Measurements from ENCODE around the gene PDZRN3. TPM values are rescaled to one million over a fixed set of nuclear protein-coding genes. Genes with fewer than 3 reads are reported as not detected.

The PDZRN3 gene
- polyA plus RNA-seq, 1 of the 3 experiments (the other 2 are of a cell fraction) = 10.3 TPM

DNA sequence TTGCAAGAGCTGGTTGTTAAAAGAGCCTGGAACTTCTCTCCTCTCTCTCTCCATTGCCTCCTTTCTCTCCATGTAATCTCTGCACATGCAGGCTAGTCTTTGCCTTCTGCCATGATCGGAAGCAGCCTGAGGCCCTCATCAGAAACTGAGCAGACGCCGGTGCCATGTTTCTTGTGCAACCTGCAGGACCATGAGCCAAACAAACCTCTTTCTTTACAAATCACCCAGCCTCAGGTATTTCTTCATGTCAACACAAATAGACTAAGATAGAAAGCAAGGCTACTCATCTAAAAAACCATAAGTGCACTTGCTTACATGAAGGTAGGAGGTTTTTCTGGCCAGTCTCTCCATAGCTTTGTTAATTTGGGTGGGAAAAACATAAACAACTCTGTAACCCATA is 8.7 kb downstream of the PDZRN3 start:
- ChIA-PET POLR2A (no interaction called here), CTCF (interaction anchor here (1.3 kb wide), 1 partner anchor 108 kb away, joined by 4 read pairs; no protein-coding TSS in a partner anchor)
- H3K27me3 ChIP-seq (ENCODE audit: insufficient read depth) = no peaks in the 10 kb centered on the region
- H4K20me1 ChIP-seq (ENCODE audit: insufficient read depth) = peaks cover 91% of the 10 kb centered on the region
- H3K9me2 ChIP-seq = no peaks in the 10 kb centered on the region
- no peak overlapping the region for H3K4me3 ChIP-seq (ENCODE audit: low read depth in 2 of 2, low read length in 1 of 2)
- H3K9ac ChIP-seq = no peak overlapping the region
- 93% methylated on average over 3 of the region's 3 CpGs for WGBS (ENCODE audit: low lambda C conversion rate)
- H3F3A ChIP-seq (replicated peaks; ENCODE audit: insufficient read depth) = no peaks in the 10 kb centered on the region
- H3K4me1 ChIP-seq (ENCODE audit: control insufficient read depth in 1 of 2, insufficient read depth in 2 of 2, low read depth in 1 of 2, low read length in 1 of 2) = peaks cover 7 to 16% of the 10 kb centered on the region in 2 experiments; a peak in 2 of 4 replicates
- no peaks in the 10 kb centered on the region for H3K9me3 ChIP-seq
- no peak overlapping the region for H3K27ac ChIP-seq (ENCODE audit: low read depth in 2 of 2, low read length in 1 of 2)
- TF ChIP-seq TAF1 (IDR thresholded peaks at IDR 0.05; ENCODE audit: borderline replicate concordance, low read depth, low read length) (no peak), FOXM1 (IDR thresholded peaks at IDR 0.05; ENCODE audit: low read depth) (no peak), GABPA (IDR thresholded peaks at IDR 0.05; ENCODE audit: low read depth) (no peak), RAD21 (IDR thresholded peaks at IDR 0.05; ENCODE audit: low read length) (no peak), SMC3 (IDR thresholded peaks at IDR 0.05; ENCODE audit: low read depth, low read length) (no peak), NRF1 (IDR thresholded peaks at IDR 0.05; ENCODE audit: low read depth, low read length) (no peak), RCOR1 (IDR thresholded peaks at IDR 0.05; ENCODE audit: low read length) (no peak), RFX5 (IDR thresholded peaks at IDR 0.05; ENCODE audit: low read length) (no peak), TCF12 (IDR thresholded peaks at IDR 0.05) (no peak), FOXJ3 (CRISPR knock-in tag; IDR thresholded peaks at IDR 0.05) (no peak), CHD2 (IDR thresholded peaks at IDR 0.05; ENCODE audit: low read length, partially characterized antibody) (no peak), YY1 (IDR thresholded peaks at IDR 0.05; ENCODE audit: low read depth) (no peak), FOSL2 (IDR thresholded peaks at IDR 0.05; ENCODE audit: borderline replicate concordance, low read depth) (no peak), GATA2 (CRISPR knock-in tag; IDR thresholded peaks at IDR 0.05) (no peak), POLR2AphosphoS5 (IDR thresholded peaks at IDR 0.05; ENCODE audit: low read depth, low read length) (no peak)
- TF ChIP-seq, protein P1, sequence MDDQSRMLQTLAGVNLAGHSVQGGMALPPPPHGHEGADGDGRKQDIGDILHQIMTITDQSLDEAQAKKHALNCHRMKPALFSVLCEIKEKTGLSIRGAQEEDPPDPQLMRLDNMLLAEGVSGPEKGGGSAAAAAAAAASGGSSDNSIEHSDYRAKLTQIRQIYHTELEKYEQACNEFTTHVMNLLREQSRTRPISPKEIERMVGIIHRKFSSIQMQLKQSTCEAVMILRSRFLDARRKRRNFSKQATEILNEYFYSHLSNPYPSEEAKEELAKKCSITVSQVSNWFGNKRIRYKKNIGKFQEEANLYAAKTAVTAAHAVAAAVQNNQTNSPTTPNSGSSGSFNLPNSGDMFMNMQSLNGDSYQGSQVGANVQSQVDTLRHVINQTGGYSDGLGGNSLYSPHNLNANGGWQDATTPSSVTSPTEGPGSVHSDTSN (IDR thresholded peaks at IDR 0.05) = no peak
- TF ChIP-seq, protein P2, sequence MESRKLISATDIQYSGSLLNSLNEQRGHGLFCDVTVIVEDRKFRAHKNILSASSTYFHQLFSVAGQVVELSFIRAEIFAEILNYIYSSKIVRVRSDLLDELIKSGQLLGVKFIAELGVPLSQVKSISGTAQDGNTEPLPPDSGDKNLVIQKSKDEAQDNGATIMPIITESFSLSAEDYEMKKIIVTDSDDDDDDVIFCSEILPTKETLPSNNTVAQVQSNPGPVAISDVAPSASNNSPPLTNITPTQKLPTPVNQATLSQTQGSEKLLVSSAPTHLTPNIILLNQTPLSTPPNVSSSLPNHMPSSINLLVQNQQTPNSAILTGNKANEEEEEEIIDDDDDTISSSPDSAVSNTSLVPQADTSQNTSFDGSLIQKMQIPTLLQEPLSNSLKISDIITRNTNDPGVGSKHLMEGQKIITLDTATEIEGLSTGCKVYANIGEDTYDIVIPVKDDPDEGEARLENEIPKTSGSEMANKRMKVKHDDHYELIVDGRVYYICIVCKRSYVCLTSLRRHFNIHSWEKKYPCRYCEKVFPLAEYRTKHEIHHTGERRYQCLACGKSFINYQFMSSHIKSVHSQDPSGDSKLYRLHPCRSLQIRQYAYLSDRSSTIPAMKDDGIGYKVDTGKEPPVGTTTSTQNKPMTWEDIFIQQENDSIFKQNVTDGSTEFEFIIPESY (IDR thresholded peaks at IDR 0.05; ENCODE audit: borderline replicate concordance, low read depth) = no peak
- TF ChIP-seq, protein P3, sequence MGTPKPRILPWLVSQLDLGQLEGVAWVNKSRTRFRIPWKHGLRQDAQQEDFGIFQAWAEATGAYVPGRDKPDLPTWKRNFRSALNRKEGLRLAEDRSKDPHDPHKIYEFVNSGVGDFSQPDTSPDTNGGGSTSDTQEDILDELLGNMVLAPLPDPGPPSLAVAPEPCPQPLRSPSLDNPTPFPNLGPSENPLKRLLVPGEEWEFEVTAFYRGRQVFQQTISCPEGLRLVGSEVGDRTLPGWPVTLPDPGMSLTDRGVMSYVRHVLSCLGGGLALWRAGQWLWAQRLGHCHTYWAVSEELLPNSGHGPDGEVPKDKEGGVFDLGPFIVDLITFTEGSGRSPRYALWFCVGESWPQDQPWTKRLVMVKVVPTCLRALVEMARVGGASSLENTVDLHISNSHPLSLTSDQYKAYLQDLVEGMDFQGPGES (IDR thresholded peaks at IDR 0.05; ENCODE audit: low read depth, low read length) = no peak
- TF ChIP-seq, protein P4, sequence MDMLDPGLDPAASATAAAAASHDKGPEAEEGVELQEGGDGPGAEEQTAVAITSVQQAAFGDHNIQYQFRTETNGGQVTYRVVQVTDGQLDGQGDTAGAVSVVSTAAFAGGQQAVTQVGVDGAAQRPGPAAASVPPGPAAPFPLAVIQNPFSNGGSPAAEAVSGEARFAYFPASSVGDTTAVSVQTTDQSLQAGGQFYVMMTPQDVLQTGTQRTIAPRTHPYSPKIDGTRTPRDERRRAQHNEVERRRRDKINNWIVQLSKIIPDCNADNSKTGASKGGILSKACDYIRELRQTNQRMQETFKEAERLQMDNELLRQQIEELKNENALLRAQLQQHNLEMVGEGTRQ (IDR thresholded peaks at IDR 0.05; ENCODE audit: borderline replicate concordance, low read depth, low read length) = no peak
- TF ChIP-seq, protein P5, sequence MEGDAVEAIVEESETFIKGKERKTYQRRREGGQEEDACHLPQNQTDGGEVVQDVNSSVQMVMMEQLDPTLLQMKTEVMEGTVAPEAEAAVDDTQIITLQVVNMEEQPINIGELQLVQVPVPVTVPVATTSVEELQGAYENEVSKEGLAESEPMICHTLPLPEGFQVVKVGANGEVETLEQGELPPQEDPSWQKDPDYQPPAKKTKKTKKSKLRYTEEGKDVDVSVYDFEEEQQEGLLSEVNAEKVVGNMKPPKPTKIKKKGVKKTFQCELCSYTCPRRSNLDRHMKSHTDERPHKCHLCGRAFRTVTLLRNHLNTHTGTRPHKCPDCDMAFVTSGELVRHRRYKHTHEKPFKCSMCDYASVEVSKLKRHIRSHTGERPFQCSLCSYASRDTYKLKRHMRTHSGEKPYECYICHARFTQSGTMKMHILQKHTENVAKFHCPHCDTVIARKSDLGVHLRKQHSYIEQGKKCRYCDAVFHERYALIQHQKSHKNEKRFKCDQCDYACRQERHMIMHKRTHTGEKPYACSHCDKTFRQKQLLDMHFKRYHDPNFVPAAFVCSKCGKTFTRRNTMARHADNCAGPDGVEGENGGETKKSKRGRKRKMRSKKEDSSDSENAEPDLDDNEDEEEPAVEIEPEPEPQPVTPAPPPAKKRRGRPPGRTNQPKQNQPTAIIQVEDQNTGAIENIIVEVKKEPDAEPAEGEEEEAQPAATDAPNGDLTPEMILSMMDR (IDR thresholded peaks at IDR 0.05) = no peak
- H2AFZ ChIP-seq (ENCODE audit: low read depth) = no peak overlapping the region
- H3K4me2 ChIP-seq = no peak overlapping the region
- H3K36me3 ChIP-seq (replicated peaks in 1 of 2; ENCODE audit: control insufficient read depth in 1 of 2, insufficient read depth in 2 of 2, low read length in 1 of 2) = peaks cover 0 to 2% of the 10 kb centered on the region in 2 experiments
- H3K79me2 ChIP-seq (ENCODE audit: insufficient read depth) = peaks cover 97% of the 10 kb centered on the region
- DNase-seq = no peak

All from SK-N-SH (cell line).